HEK293 (cell line): ENCODE measurements around the gene BRCA2.

Experiments used
- CTCF ChIA-PET: fragments of 350-600 bp; formaldehyde crosslinking; extraction: SDS; loops from one replicate; lab custom pipeline; 2021; ENCODE audit warnings: antibody characterized with exemption; lab: Yijun Ruan, JAX
- POLR2A ChIA-PET: fragments of 300-600 bp; formaldehyde crosslinking; extraction: SDS; loops from one replicate; lab custom pipeline; 2020; ENCODE audit warnings: antibody characterized with exemption, inconsistent platforms; lab: Yijun Ruan, JAX
- H3K27ac ChIP-seq: fragments of 200-500 bp; sonication (Bioruptor generic); 2 replicates; pipeline ENCODE4 v1.5.1; 2014; ENCODE audit warnings: low read depth, low read length, control low read depth, inconsistent platforms; ENCODE audit errors: extremely low read depth
- H3K36me3 ChIP-seq, 2 experiments: fragments of 200-500 bp in 1 of 2; sonication (Bioruptor generic) in 1 of 2; 1 replicate in 1 of 2; 2 replicates in 1 of 2; pipeline ENCODE4 v1.5.1; 2014 to 2017; ENCODE audit warnings: inconsistent platforms in 2 of 2, low read length in 2 of 2; ENCODE audit not compliant: control insufficient read depth in 2 of 2, insufficient read depth in 1 of 2
- H3K4me1 ChIP-seq: fragments of 200-500 bp; sonication (Bioruptor generic); 2 replicates; pipeline ENCODE4 v1.5.1; 2014; ENCODE audit warnings: mild to moderate bottlenecking, low read length, inconsistent platforms; ENCODE audit not compliant: control insufficient read depth, insufficient read depth
- H3K4me3 ChIP-seq: 2 replicates; pipeline ENCODE4 v1.5.1; 2011; ENCODE audit warnings: low read depth, mild to moderate bottlenecking, control low read depth, low read length, moderate library complexity
- H3K9me3 ChIP-seq: fragments of 200-500 bp; sonication (Bioruptor generic); 2 replicates; pipeline ENCODE4 v1.5.1; 2014; ENCODE audit warnings: low read depth, low read length, inconsistent platforms; ENCODE audit not compliant: control insufficient read depth, insufficient read depth
- KLF1 ChIP-seq: fragments of 450-650 bp; formaldehyde crosslinking; IDR thresholded peaks from 2 replicates; pipeline ENCODE4 v1.5.1; 2016; ENCODE audit warnings: missing biosample characterization, missing genetic modification characterization
- KLF16 ChIP-seq: fragments of 450-650 bp; formaldehyde crosslinking; IDR thresholded peaks from 2 replicates; pipeline ENCODE4 v1.5.1; 2017; ENCODE audit warnings: missing biosample characterization, missing genetic modification characterization
- KLF8 ChIP-seq: fragments of 450-650 bp; formaldehyde crosslinking; IDR thresholded peaks from 2 replicates; pipeline ENCODE4 v1.5.1; 2016; ENCODE audit warnings: missing biosample characterization, missing genetic modification characterization
- SETDB1 ChIP-seq: IDR thresholded peaks from one replicate; pipeline ENCODE4 v1.6.1; 2017; ENCODE audit warnings: mild to moderate bottlenecking, low read length, moderate library complexity, mixed read lengths; ENCODE audit not compliant: insufficient read length
- WT1 ChIP-seq: fragments of 450-650 bp; formaldehyde crosslinking; IDR thresholded peaks from 2 replicates; pipeline ENCODE4 v1.5.1; 2016; ENCODE audit warnings: missing biosample characterization, missing genetic modification characterization
- ZNF146 ChIP-seq: fragments of 450-650 bp; formaldehyde crosslinking; IDR thresholded peaks from 2 replicates; pipeline ENCODE4 v1.5.1; 2016; ENCODE audit warnings: missing biosample characterization, missing genetic modification characterization
- ZNF184 ChIP-seq: fragments of 450-650 bp; IDR thresholded peaks from 2 replicates; pipeline ENCODE4 v1.5.1; 2018; ENCODE audit warnings: missing biosample characterization, mild to moderate bottlenecking, missing genetic modification characterization
- ZNF202 ChIP-seq: fragments of 450-650 bp; formaldehyde crosslinking; IDR thresholded peaks from 2 replicates; pipeline ENCODE4 v1.5.1; 2016; ENCODE audit warnings: missing biosample characterization, missing genetic modification characterization, borderline replicate concordance
- ZNF23 ChIP-seq: fragments of 450-650 bp; formaldehyde crosslinking; IDR thresholded peaks from 2 replicates; pipeline ENCODE4 v1.5.1; 2016; ENCODE audit warnings: missing biosample characterization, missing genetic modification characterization, borderline replicate concordance
- ZNF24 ChIP-seq: fragments of 450-650 bp; formaldehyde crosslinking; IDR thresholded peaks from 2 replicates; pipeline ENCODE4 v1.5.1; 2016; ENCODE audit warnings: missing biosample characterization, missing genetic modification characterization
- ZNF292 ChIP-seq: fragments of 450-650 bp; formaldehyde crosslinking; IDR thresholded peaks from 2 replicates; pipeline ENCODE4 v1.5.1; 2016; ENCODE audit warnings: low read depth, missing biosample characterization, missing genetic modification characterization, borderline replicate concordance
- ZNF302 ChIP-seq: fragments of 450-650 bp; formaldehyde crosslinking; IDR thresholded peaks from 2 replicates; pipeline ENCODE4 v1.5.1; 2016; ENCODE audit warnings: missing biosample characterization, missing genetic modification characterization, low read depth
- ZNF354C ChIP-seq: fragments of 450-650 bp; formaldehyde crosslinking; IDR thresholded peaks from 2 replicates; pipeline ENCODE4 v1.5.1; 2016; ENCODE audit warnings: missing biosample characterization, missing genetic modification characterization, low read depth, borderline replicate concordance
- ZNF423 ChIP-seq: fragments of 450-650 bp; formaldehyde crosslinking; IDR thresholded peaks from 2 replicates; pipeline ENCODE4 v1.5.1; 2016; ENCODE audit warnings: missing biosample characterization, missing genetic modification characterization
- ZNF530 ChIP-seq: fragments of 450-650 bp; formaldehyde crosslinking; IDR thresholded peaks from 2 replicates; pipeline ENCODE4 v1.5.1; 2016; ENCODE audit warnings: low read depth, missing biosample characterization, missing genetic modification characterization
- ZNF548 ChIP-seq: fragments of 450-650 bp; formaldehyde crosslinking; IDR thresholded peaks from 2 replicates; pipeline ENCODE4 v1.5.1; 2016; ENCODE audit warnings: missing biosample characterization, missing genetic modification characterization
- ZNF555 ChIP-seq: fragments of 450-650 bp; formaldehyde crosslinking; conservative IDR thresholded peaks from 2 replicates; pipeline ENCODE4 v1.5.1; 2017; ENCODE audit warnings: missing biosample characterization, mild to moderate bottlenecking, missing genetic modification characterization, inconsistent platforms
- ZNF660 ChIP-seq: fragments of 450-650 bp; IDR thresholded peaks from 2 replicates; pipeline ENCODE4 v1.5.1; 2018; ENCODE audit warnings: missing biosample characterization, mild to moderate bottlenecking, missing genetic modification characterization
- ZNF768 ChIP-seq: fragments of 450-650 bp; formaldehyde crosslinking; IDR thresholded peaks from 2 replicates; pipeline ENCODE4 v1.5.1; 2018; ENCODE audit warnings: missing biosample characterization, mild to moderate bottlenecking, missing genetic modification characterization
- ZNF777 ChIP-seq: fragments of 450-650 bp; formaldehyde crosslinking; IDR thresholded peaks from 2 replicates; pipeline ENCODE4 v1.5.1; 2017; ENCODE audit warnings: missing biosample characterization, missing genetic modification characterization, borderline replicate concordance
- ZNF837 ChIP-seq: fragments of 450-650 bp; formaldehyde crosslinking; IDR thresholded peaks from 2 replicates; pipeline ENCODE4 v1.5.1; 2016; ENCODE audit warnings: missing biosample characterization, missing genetic modification characterization
- TF ChIP-seq, protein P1 (sequence below): fragments of 450-650 bp; formaldehyde crosslinking; IDR thresholded peaks from 2 replicates; pipeline ENCODE4 v1.5.1; 2016; ENCODE audit warnings: missing biosample characterization, missing genetic modification characterization
- TF ChIP-seq, protein P2 (sequence below): fragments of 450-650 bp; formaldehyde crosslinking; IDR thresholded peaks from 2 replicates; pipeline ENCODE4 v1.5.1; 2016; ENCODE audit warnings: missing biosample characterization, missing genetic modification characterization
- TF ChIP-seq, protein P3 (sequence below): fragments of 450-650 bp; formaldehyde crosslinking; optimal IDR thresholded peaks from 2 replicates; pipeline ENCODE3; 2016; ENCODE audit warnings: missing biosample characterization, mild to moderate bottlenecking, missing genetic modification characterization
- TF ChIP-seq, protein P4 (sequence below): fragments of 450-650 bp; formaldehyde crosslinking; IDR thresholded peaks from 2 replicates; pipeline ENCODE4 v1.5.1; 2016; ENCODE audit warnings: missing biosample characterization, missing genetic modification characterization
- TF ChIP-seq, protein P5 (sequence below): fragments of 450-650 bp; formaldehyde crosslinking; IDR thresholded peaks from 2 replicates; pipeline ENCODE4 v1.5.1; 2016; ENCODE audit warnings: missing biosample characterization, missing genetic modification characterization

Gene BRCA2

DNA sequence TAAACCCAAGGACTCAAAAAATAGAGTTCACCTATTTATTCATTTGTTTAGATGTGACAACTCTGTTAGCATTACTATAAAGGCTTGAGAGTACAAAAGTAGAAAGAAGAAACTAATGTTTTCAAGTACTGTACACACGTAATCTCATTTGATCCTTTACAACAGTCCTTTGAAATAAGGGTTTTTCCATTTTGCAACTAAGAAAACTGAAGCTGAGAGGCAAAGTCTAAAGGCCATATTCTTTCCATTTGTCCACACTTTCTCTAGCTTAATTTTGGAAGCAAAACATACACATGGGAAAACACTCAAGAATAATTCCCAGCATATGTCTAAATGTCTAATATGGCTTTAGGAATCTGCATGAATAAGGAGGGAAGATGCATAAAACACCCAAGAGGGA lies 34.2 kb upstream of the BRCA2 start:
- no peaks in the 10 kb centered on the region for H3K36me3 ChIP-seq
- H3K9me3 ChIP-seq: no peaks in the 10 kb centered on the region
- no peak overlapping the region for H3K4me3 ChIP-seq
- CTCF ChIA-PET: no interaction called here
- no peak for TF ChIP-seq ZNF202 (tag by site-specific recombination)
- no peak for TF ChIP-seq KLF16 (tag by site-specific recombination)
- no peak for TF ChIP-seq ZNF24 (tag by site-specific recombination)
- no peak for TF ChIP-seq ZNF184
- no peak for TF ChIP-seq ZNF354C
- TF ChIP-seq, protein P1, sequence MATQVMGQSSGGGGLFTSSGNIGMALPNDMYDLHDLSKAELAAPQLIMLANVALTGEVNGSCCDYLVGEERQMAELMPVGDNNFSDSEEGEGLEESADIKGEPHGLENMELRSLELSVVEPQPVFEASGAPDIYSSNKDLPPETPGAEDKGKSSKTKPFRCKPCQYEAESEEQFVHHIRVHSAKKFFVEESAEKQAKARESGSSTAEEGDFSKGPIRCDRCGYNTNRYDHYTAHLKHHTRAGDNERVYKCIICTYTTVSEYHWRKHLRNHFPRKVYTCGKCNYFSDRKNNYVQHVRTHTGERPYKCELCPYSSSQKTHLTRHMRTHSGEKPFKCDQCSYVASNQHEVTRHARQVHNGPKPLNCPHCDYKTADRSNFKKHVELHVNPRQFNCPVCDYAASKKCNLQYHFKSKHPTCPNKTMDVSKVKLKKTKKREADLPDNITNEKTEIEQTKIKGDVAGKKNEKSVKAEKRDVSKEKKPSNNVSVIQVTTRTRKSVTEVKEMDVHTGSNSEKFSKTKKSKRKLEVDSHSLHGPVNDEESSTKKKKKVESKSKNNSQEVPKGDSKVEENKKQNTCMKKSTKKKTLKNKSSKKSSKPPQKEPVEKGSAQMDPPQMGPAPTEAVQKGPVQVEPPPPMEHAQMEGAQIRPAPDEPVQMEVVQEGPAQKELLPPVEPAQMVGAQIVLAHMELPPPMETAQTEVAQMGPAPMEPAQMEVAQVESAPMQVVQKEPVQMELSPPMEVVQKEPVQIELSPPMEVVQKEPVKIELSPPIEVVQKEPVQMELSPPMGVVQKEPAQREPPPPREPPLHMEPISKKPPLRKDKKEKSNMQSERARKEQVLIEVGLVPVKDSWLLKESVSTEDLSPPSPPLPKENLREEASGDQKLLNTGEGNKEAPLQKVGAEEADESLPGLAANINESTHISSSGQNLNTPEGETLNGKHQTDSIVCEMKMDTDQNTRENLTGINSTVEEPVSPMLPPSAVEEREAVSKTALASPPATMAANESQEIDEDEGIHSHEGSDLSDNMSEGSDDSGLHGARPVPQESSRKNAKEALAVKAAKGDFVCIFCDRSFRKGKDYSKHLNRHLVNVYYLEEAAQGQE (tag by site-specific recombination): no peak
- no peak for TF ChIP-seq ZNF548 (tag by site-specific recombination)
- TF ChIP-seq, protein P2, sequence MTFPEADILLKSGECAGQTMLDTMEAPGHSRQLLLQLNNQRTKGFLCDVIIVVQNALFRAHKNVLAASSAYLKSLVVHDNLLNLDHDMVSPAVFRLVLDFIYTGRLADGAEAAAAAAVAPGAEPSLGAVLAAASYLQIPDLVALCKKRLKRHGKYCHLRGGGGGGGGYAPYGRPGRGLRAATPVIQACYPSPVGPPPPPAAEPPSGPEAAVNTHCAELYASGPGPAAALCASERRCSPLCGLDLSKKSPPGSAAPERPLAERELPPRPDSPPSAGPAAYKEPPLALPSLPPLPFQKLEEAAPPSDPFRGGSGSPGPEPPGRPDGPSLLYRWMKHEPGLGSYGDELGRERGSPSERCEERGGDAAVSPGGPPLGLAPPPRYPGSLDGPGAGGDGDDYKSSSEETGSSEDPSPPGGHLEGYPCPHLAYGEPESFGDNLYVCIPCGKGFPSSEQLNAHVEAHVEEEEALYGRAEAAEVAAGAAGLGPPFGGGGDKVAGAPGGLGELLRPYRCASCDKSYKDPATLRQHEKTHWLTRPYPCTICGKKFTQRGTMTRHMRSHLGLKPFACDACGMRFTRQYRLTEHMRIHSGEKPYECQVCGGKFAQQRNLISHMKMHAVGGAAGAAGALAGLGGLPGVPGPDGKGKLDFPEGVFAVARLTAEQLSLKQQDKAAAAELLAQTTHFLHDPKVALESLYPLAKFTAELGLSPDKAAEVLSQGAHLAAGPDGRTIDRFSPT: no peak
- no peak for TF ChIP-seq SETDB1
- TF ChIP-seq, protein P3, sequence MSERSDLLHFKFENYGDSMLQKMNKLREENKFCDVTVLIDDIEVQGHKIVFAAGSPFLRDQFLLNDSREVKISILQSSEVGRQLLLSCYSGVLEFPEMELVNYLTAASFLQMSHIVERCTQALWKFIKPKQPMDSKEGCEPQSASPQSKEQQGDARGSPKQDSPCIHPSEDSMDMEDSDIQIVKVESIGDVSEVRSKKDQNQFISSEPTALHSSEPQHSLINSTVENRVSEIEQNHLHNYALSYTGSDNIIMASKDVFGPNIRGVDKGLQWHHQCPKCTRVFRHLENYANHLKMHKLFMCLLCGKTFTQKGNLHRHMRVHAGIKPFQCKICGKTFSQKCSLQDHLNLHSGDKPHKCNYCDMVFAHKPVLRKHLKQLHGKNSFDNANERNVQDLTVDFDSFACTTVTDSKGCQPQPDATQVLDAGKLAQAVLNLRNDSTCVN: no peak
- no peak for TF ChIP-seq ZNF302 (tag by site-specific recombination)
- no peak for TF ChIP-seq KLF8 (tag by site-specific recombination)
- TF ChIP-seq ZNF292 (tag by site-specific recombination): no peak
- no peak for TF ChIP-seq ZNF530
- no peak for TF ChIP-seq ZNF23 (tag by site-specific recombination)
- no peak for TF ChIP-seq KLF1 (tag by site-specific recombination)
- no peak for TF ChIP-seq ZNF768 (tag by site-specific recombination)
- TF ChIP-seq, all 188 proteins: peak for 0
- Histone ChIP-seq H3K27ac (no peak overlapping the region), H3K4me1 (peaks cover 12% of the 10 kb centered on the region)
- POLR2A ChIA-PET: no interaction called here

DNA sequence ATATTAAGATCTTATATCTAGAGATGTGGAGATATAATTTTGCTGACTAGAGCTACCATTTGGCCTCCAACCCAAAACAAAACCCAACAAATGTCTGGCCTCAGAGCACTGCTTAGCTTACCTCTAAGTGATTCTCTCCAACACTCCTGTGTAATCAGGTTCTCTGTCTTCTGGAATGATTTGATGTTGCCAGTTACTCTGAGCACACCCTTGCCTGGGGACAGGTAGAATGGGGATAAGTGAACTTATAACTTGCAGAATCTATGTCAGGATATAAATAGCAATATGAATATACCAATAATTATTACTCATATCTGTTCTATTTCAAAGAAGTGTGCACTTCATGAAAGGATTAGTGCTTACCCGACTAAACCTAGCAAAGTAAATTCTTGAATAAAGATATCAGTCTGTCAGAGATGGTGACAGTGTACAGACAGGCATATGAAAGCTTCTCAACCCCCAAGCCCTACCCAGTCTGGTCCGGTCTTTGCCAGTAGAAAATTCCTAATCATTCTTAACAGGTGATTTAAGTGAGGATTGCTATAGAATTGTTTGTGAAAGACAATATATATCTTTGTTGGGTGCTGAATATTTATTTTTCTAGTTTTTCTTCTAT lies 33.1 kb upstream of the BRCA2 start:
- H3K36me3 ChIP-seq: no peaks in the 10 kb centered on the region
- ChIA-PET POLR2A (no interaction called here), CTCF (no interaction called here)
- no peak overlapping the region for H3K27ac ChIP-seq
- H3K4me1 ChIP-seq: peaks cover 13% of the 10 kb centered on the region
- no peak overlapping the region for H3K4me3 ChIP-seq
- no peaks in the 10 kb centered on the region for H3K9me3 ChIP-seq
- TF ChIP-seq WT1 (no peak), ZNF146 (tag by site-specific recombination) (no peak), ZNF777 (tag by site-specific recombination) (no peak), ZNF837 (tag by site-specific recombination) (no peak), ZNF660 (tag by site-specific recombination) (no peak), ZNF202 (tag by site-specific recombination) (no peak), ZNF530 (no peak), ZNF555 (tag by site-specific recombination) (no peak), ZNF423 (no peak)
- TF ChIP-seq, protein P4, sequence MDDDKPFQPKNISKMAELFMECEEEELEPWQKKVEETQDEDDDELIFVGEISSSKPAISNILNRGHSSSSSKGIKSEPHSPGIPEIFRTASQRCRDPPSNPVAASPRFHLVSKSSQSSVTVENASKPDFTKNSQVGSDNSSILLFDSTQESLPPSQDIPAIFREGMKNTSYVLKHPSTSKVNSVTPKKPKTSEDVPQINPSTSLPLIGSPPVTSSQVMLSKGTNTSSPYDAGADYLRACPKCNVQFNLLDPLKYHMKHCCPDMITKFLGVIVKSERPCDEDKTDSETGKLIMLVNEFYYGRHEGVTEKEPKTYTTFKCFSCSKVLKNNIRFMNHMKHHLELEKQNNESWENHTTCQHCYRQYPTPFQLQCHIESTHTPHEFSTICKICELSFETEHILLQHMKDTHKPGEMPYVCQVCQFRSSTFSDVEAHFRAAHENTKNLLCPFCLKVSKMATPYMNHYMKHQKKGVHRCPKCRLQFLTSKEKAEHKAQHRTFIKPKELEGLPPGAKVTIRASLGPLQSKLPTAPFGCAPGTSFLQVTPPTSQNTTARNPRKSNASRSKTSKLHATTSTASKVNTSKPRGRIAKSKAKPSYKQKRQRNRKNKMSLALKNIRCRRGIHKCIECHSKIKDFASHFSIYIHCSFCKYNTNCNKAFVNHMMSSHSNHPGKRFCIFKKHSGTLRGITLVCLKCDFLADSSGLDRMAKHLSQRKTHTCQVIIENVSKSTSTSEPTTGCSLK (tag by site-specific recombination): no peak
- TF ChIP-seq, protein P5, sequence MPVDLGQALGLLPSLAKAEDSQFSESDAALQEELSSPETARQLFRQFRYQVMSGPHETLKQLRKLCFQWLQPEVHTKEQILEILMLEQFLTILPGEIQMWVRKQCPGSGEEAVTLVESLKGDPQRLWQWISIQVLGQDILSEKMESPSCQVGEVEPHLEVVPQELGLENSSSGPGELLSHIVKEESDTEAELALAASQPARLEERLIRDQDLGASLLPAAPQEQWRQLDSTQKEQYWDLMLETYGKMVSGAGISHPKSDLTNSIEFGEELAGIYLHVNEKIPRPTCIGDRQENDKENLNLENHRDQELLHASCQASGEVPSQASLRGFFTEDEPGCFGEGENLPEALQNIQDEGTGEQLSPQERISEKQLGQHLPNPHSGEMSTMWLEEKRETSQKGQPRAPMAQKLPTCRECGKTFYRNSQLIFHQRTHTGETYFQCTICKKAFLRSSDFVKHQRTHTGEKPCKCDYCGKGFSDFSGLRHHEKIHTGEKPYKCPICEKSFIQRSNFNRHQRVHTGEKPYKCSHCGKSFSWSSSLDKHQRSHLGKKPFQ (tag by site-specific recombination): no peak
